ENCODE results near the gene NCF2.

NCF2 gene

GRCh38 chr1:183590244-183591191 is at the start of gene NCF2:
TSS of gene NCF2 (minus strand) at chr1:183590459. CDS start at chr1:183590329, 130 bp downstream.
- H3K9me3 ChIP-seq (ENCODE audit: control insufficient read depth in 1 of 2, low read length in 2 of 2) = no peaks in the 10 kb centered on the region
- H3K4me3 ChIP-seq (ENCODE audit: low read depth in 1 of 2, low read length in 2 of 2) = peak within 1 kb of the TSS; percentile 7 to 25
- H3K27ac ChIP-seq (ENCODE audit: low read depth, low read length) = no peak within 1 kb of the TSS
- H3K4me1 ChIP-seq (ENCODE audit: control insufficient read depth in 1 of 2, insufficient read depth in 2 of 2, low read length in 2 of 2) = peaks cover 13% of the 10 kb centered on the region in 2 donors
- H3K9ac ChIP-seq (ENCODE audit: low read depth in 1 of 2, low read length in 2 of 2) = no peak within 1 kb of the TSS
- H3K27me3 ChIP-seq (ENCODE audit: control insufficient read depth in 1 of 2, insufficient read depth in 2 of 2, low read length in 2 of 2) = no peaks in the 10 kb centered on the region
- no peaks in the 10 kb centered on the region for H3K36me3 ChIP-seq (ENCODE audit: control insufficient read depth in 1 of 2, insufficient read depth in 2 of 2, low read length in 2 of 2)

- H3K27me3 ChIP-seq (ENCODE audit: control insufficient read depth in 1 of 2, insufficient read depth in 2 of 2, low read length in 2 of 2) = no peaks in the 10 kb centered on the region
- no peak overlapping the region for H3K4me3 ChIP-seq (ENCODE audit: low read depth in 1 of 2, low read length in 2 of 2)
- H3K9ac ChIP-seq (ENCODE audit: low read depth in 1 of 2, low read length in 2 of 2) = no peak overlapping the region
- H3K4me1 ChIP-seq (ENCODE audit: control insufficient read depth in 1 of 2, insufficient read depth in 2 of 2, low read length in 2 of 2) = peaks cover 4 to 11% of the 10 kb centered on the region in 2 donors
- H3K27ac ChIP-seq (ENCODE audit: low read depth, low read length) = no peak overlapping the region
- no peaks in the 10 kb centered on the region for H3K36me3 ChIP-seq (ENCODE audit: control insufficient read depth in 1 of 2, insufficient read depth in 2 of 2, low read length in 2 of 2)
- H3K9me3 ChIP-seq (ENCODE audit: control insufficient read depth in 1 of 2, low read length in 2 of 2) = no peaks in the 10 kb centered on the region
Observed at GRCh38 chr1:183638649-183639387, 48.6 kb upstream of the NCF2 start.

- H3K4me1 ChIP-seq (ENCODE audit: control insufficient read depth in 1 of 2, insufficient read depth in 2 of 2, low read length in 2 of 2) = peaks cover 16 to 19% of the 10 kb centered on the region in 2 donors
- no peaks in the 10 kb centered on the region for H3K9me3 ChIP-seq (ENCODE audit: control insufficient read depth in 1 of 2, low read length in 2 of 2)
- H3K27ac ChIP-seq (ENCODE audit: low read depth, low read length) = no peak overlapping the region
- H3K27me3 ChIP-seq (ENCODE audit: control insufficient read depth in 1 of 2, insufficient read depth in 2 of 2, low read length in 2 of 2) = no peaks in the 10 kb centered on the region
- H3K36me3 ChIP-seq (ENCODE audit: control insufficient read depth in 1 of 2, insufficient read depth in 2 of 2, low read length in 2 of 2) = no peaks in the 10 kb centered on the region
- H3K9ac ChIP-seq (ENCODE audit: low read depth in 1 of 2, low read length in 2 of 2) = no peak overlapping the region
- peak overlapping the region; percentile 81 to 98 for H3K4me3 ChIP-seq (ENCODE audit: low read depth in 1 of 2, low read length in 2 of 2)
Observed at GRCh38 chr1:183636783-183637182, 46.5 kb upstream of the NCF2 start.

GRCh38 chr1:183636334-183636682 is 46.0 kb upstream of the NCF2 start:
- H3K27ac ChIP-seq (ENCODE audit: low read depth, low read length) = peak overlapping the region; percentile 73
- no peaks in the 10 kb centered on the region for H3K9me3 ChIP-seq (ENCODE audit: control insufficient read depth in 1 of 2, low read length in 2 of 2)
- H3K4me3 ChIP-seq (ENCODE audit: low read depth in 1 of 2, low read length in 2 of 2) = peak overlapping the region; percentile 81 to 98
- no peaks in the 10 kb centered on the region for H3K36me3 ChIP-seq (ENCODE audit: control insufficient read depth in 1 of 2, insufficient read depth in 2 of 2, low read length in 2 of 2)
- no peaks in the 10 kb centered on the region for H3K27me3 ChIP-seq (ENCODE audit: control insufficient read depth in 1 of 2, insufficient read depth in 2 of 2, low read length in 2 of 2)
- H3K4me1 ChIP-seq (ENCODE audit: control insufficient read depth in 1 of 2, insufficient read depth in 2 of 2, low read length in 2 of 2) = peaks cover 16 to 19% of the 10 kb centered on the region in 2 donors
- peak overlapping the region; percentile 27 to 80 for H3K9ac ChIP-seq (ENCODE audit: low read depth in 1 of 2, low read length in 2 of 2)

GRCh38 chr1:183635606-183636333 is 45.5 kb upstream of the NCF2 start, which contains the start of gene ARPC5:
TSS of gene ARPC5 (minus strand) at chr1:183635783. CDS start at chr1:183635659, 124 bp downstream.
- Histone ChIP-seq H3K4me1 (ENCODE audit: control insufficient read depth in 1 of 2, insufficient read depth in 2 of 2, low read length in 2 of 2) (peaks cover 16 to 22% of the 10 kb centered on the region in 2 donors), H3K36me3 (ENCODE audit: control insufficient read depth in 1 of 2, insufficient read depth in 2 of 2, low read length in 2 of 2) (peaks cover 0 to 2% of the 10 kb centered on the region in 2 donors), H3K9me3 (ENCODE audit: control insufficient read depth in 1 of 2, low read length in 2 of 2) (no peaks in the 10 kb centered on the region), H3K4me3 (ENCODE audit: low read depth in 1 of 2, low read length in 2 of 2) (peak within 1 kb of the TSS; percentile 81 to 98), H3K27ac (ENCODE audit: low read depth, low read length) (peak within 1 kb of the TSS; percentile 91), H3K9ac (ENCODE audit: low read depth in 1 of 2, low read length in 2 of 2) (peak within 1 kb of the TSS; percentile 80 to 82), H3K27me3 (ENCODE audit: control insufficient read depth in 1 of 2, insufficient read depth in 2 of 2, low read length in 2 of 2) (no peaks in the 10 kb centered on the region)

- Histone ChIP-seq H3K4me1 (ENCODE audit: control insufficient read depth in 1 of 2, insufficient read depth in 2 of 2, low read length in 2 of 2) (peaks cover 16 to 27% of the 10 kb centered on the region in 2 donors), H3K36me3 (ENCODE audit: control insufficient read depth in 1 of 2, insufficient read depth in 2 of 2, low read length in 2 of 2) (peaks cover 0 to 8% of the 10 kb centered on the region in 2 donors), H3K27me3 (ENCODE audit: control insufficient read depth in 1 of 2, insufficient read depth in 2 of 2, low read length in 2 of 2) (no peaks in the 10 kb centered on the region), H3K9ac (ENCODE audit: low read depth in 1 of 2, low read length in 2 of 2) (peak overlapping the region; percentile 80 to 82), H3K9me3 (ENCODE audit: control insufficient read depth in 1 of 2, low read length in 2 of 2) (no peaks in the 10 kb centered on the region), H3K4me3 (ENCODE audit: low read depth in 1 of 2, low read length in 2 of 2) (peak overlapping the region; percentile 81 to 98), H3K27ac (ENCODE audit: low read depth, low read length) (peak overlapping the region; percentile 91)
Observed at GRCh38 chr1:183635099-183635605, 44.9 kb upstream of the NCF2 start.

GRCh38 chr1:183634429-183635065 is 44.3 kb upstream of the NCF2 start:
- peaks cover 0 to 14% of the 10 kb centered on the region in 2 donors for H3K36me3 ChIP-seq (ENCODE audit: control insufficient read depth in 1 of 2, insufficient read depth in 2 of 2, low read length in 2 of 2)
- H3K27ac ChIP-seq (ENCODE audit: low read depth, low read length) = peak overlapping the region; percentile 91
- no peaks in the 10 kb centered on the region for H3K9me3 ChIP-seq (ENCODE audit: control insufficient read depth in 1 of 2, low read length in 2 of 2)
- H3K9ac ChIP-seq (ENCODE audit: low read depth in 1 of 2, low read length in 2 of 2) = peak overlapping the region; percentile 80 to 82
- peak overlapping the region; percentile 81 to 98 for H3K4me3 ChIP-seq (ENCODE audit: low read depth in 1 of 2, low read length in 2 of 2)
- H3K27me3 ChIP-seq (ENCODE audit: control insufficient read depth in 1 of 2, insufficient read depth in 2 of 2, low read length in 2 of 2) = no peaks in the 10 kb centered on the region
- H3K4me1 ChIP-seq (ENCODE audit: control insufficient read depth in 1 of 2, insufficient read depth in 2 of 2, low read length in 2 of 2) = peaks cover 16 to 27% of the 10 kb centered on the region in 2 donors

GRCh38 chr1:183633676-183634343 is 43.6 kb upstream of the NCF2 start:
- Histone ChIP-seq H3K4me1 (ENCODE audit: control insufficient read depth in 1 of 2, insufficient read depth in 2 of 2, low read length in 2 of 2) (peaks cover 16 to 27% of the 10 kb centered on the region in 2 donors), H3K4me3 (ENCODE audit: low read depth in 1 of 2, low read length in 2 of 2) (peak overlapping the region; percentile 81 to 98), H3K27ac (ENCODE audit: low read depth, low read length) (peak overlapping the region; percentile 55), H3K9me3 (ENCODE audit: control insufficient read depth in 1 of 2, low read length in 2 of 2) (no peaks in the 10 kb centered on the region), H3K9ac (ENCODE audit: low read depth in 1 of 2, low read length in 2 of 2) (peak overlapping the region; percentile 45 to 80), H3K27me3 (ENCODE audit: control insufficient read depth in 1 of 2, insufficient read depth in 2 of 2, low read length in 2 of 2) (no peaks in the 10 kb centered on the region), H3K36me3 (ENCODE audit: control insufficient read depth in 1 of 2, insufficient read depth in 2 of 2, low read length in 2 of 2) (peaks cover 0 to 22% of the 10 kb centered on the region in 2 donors)

- H3K36me3 ChIP-seq (ENCODE audit: control insufficient read depth in 1 of 2, insufficient read depth in 2 of 2, low read length in 2 of 2) = peaks cover 7 to 26% of the 10 kb centered on the region in 2 donors
- peak overlapping the region; percentile 81 to 98 for H3K4me3 ChIP-seq (ENCODE audit: low read depth in 1 of 2, low read length in 2 of 2)
- no peak overlapping the region for H3K9ac ChIP-seq (ENCODE audit: low read depth in 1 of 2, low read length in 2 of 2)
- H3K9me3 ChIP-seq (ENCODE audit: control insufficient read depth in 1 of 2, low read length in 2 of 2) = no peaks in the 10 kb centered on the region
- H3K4me1 ChIP-seq (ENCODE audit: control insufficient read depth in 1 of 2, insufficient read depth in 2 of 2, low read length in 2 of 2) = peaks cover 16 to 27% of the 10 kb centered on the region in 2 donors
- no peak overlapping the region for H3K27ac ChIP-seq (ENCODE audit: low read depth, low read length)
- H3K27me3 ChIP-seq (ENCODE audit: control insufficient read depth in 1 of 2, insufficient read depth in 2 of 2, low read length in 2 of 2) = no peaks in the 10 kb centered on the region
Observed at GRCh38 chr1:183632964-183633363, 42.7 kb upstream of the NCF2 start.
